GM21723 (cell line): Measurements from ENCODE around the gene BCL7B.
"Not testable (repeated sequence)": the region's sequence is repeated elsewhere in the genome, so short reads cannot be mapped to it uniquely, and the experiment has no call there.

ENCODE experiments used
- ATAC-seq: cut with Tn5 transposase; IDR thresholded peaks from one replicate; pipeline ENCODE4 v1.9.1; 2021; ENCODE audit warnings: mild to moderate bottlenecking, moderate library complexity; ENCODE audit not compliant: unreplicated experiment

Gene BCL7B

DNA sequence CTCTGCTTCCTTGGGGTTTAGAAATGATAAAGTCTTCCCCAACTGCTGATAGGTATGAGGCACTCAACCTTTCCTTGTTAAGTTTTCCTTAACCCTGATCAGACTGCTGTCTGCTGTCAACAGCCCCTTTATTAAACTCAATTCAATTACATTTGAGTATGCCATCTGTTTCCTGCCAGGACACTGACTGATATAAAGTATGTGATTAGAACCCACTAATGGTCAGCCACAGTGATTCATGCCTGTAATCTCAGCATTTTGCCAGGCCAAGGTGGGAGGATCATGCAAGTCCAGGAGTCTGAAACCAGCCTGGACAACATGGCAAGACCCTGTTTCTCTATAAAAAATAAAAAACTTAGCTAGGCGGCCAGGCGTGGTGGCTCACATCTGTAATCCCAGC is 53.5 kb downstream of the BCL7B start:
- ATAC-seq, result no peak

GRCh38 chr7:73503229-73503628 is 54.3 kb downstream of the BCL7B start:
- no peak for ATAC-seq

GRCh38 chr7:73496626-73497025 is 60.9 kb downstream of the BCL7B start:
- ATAC-seq, result no peak

- ATAC-seq, result not testable (repeated sequence)
Measured at GRCh38 chr7:73495507-73495906, 62.0 kb downstream of the BCL7B start.

DNA sequence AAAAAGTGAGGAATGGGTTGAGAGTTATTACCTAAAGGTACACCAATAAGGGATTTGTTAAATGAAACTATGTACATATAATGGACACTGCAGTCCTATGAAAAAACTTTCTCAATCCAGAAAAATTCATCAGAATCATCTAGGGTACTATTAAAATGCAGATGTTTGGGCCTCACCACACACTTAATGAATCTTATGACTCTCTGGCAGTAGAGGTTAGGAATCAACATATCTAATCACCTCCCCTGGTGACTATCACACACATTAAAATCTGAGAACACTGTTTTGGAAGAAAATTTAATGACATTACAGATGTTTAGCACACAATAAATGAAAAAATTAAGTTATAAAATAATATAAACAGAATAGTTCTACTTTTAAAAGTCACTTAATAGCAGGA is 67.5 kb downstream of the BCL7B start:
- no peak for ATAC-seq

GRCh38 chr7:73487486-73487885 is 70.0 kb downstream of the BCL7B start:
- ATAC-seq, result no peak
